DND-41 (cell line): ENCODE results near the gene ANKRD55.

ENCODE experiments used
- CTCF ChIP-seq: IDR thresholded peaks from 2 replicates; pipeline ENCODE4 v1.5.1; 2012; ENCODE audit warnings: borderline replicate concordance, low read length, moderate library complexity, mild to moderate bottlenecking; ENCODE audit not compliant: poor library complexity, severe bottlenecking; ENCODE audit errors: extremely low read depth
- EZH2 ChIP-seq: IDR thresholded peaks from 3 replicates; pipeline ENCODE4 v1.6.1; 2012; ENCODE audit warnings: borderline replicate concordance, low read depth, mild to moderate bottlenecking, moderate library complexity, low read length, inconsistent platforms; ENCODE audit not compliant: severe bottlenecking

- TF ChIP-seq EZH2 (no peak), CTCF (no peak)
Observed at GRCh38 chr5:56144211-56144610, 88.9 kb downstream of the ANKRD55 start.
